HG03521 (cell line): Measurements from ENCODE around the gene OR4K5.
"Not testable (repeated sequence)": the region's sequence is repeated elsewhere in the genome, so short reads cannot be mapped to it uniquely, and the experiment has no call there.

Source experiments
- ATAC-seq: cut with Tn5 transposase; IDR thresholded peaks from one replicate; pipeline ENCODE4 v1.9.1; 2021; ENCODE audit warnings: mild to moderate bottlenecking, moderate library complexity; ENCODE audit not compliant: unreplicated experiment

OR4K5 gene, protein sequence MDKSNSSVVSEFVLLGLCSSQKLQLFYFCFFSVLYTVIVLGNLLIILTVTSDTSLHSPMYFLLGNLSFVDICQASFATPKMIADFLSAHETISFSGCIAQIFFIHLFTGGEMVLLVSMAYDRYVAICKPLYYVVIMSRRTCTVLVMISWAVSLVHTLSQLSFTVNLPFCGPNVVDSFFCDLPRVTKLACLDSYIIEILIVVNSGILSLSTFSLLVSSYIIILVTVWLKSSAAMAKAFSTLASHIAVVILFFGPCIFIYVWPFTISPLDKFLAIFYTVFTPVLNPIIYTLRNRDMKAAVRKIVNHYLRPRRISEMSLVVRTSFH

DNA sequence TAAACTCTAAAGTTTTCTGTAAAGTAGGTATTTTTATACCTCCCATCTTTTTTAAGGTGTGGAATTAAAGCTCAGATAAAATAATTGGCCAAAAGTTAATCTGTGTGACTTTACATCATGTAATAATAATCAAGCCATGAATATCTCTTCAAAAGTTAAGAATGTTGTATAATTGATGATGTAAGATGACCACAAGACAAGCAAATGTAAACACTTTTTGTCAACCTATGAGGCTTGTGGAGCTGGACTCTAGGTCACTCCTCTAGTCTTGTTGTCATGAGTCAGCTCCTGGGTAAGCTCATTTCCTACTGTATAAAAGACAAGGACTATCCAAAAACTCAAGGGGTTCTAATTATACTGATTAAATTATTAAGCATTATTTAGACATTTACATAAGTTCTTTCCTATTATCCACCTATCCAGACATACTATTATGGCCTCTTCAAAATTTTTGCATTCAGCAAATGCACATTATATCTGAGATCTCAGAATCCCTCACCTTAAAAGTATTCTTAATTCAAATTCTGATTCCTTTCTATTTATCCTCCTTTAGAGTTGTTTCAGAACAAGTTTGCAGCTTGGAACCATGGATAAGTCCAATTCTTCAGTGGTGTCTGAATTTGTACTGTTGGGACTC is at the start of gene OR4K5:
Gene OR4K5 (plus strand): TSS at position 587 of the 637 bp plus-strand sequence. CDS start 0 bp downstream, at position 587.
- no peak for ATAC-seq

GRCh38 chr14:19873178-19873577 is 47.2 kb upstream of the OR4K5 start:
- ATAC-seq = no peak

DNA sequence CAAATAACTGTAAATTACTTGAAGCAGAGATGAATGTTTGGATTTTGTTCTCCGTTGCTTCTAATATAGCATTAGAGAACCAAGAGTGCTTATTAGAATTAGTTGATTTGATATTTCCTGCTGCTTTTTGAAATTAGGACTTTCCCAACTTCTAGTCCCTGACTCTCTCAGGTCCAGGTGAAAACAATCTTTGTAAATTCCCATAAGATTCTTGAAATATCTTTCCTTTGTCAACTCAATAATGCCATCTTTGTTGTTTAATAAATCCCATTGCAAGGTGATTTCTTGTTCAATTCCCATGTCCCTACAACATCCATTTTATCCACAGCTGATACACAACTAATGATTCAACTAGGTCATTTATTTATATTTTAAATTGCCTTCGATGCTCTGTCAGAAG is 45.6 kb upstream of the OR4K5 start, which contains the start of gene OR4K2:
Gene OR4K2 (plus strand): TSS at position 301 of the 400 bp plus-strand sequence. CDS start 1,126 bp downstream, outside the sequence.
- no peak for ATAC-seq

DNA sequence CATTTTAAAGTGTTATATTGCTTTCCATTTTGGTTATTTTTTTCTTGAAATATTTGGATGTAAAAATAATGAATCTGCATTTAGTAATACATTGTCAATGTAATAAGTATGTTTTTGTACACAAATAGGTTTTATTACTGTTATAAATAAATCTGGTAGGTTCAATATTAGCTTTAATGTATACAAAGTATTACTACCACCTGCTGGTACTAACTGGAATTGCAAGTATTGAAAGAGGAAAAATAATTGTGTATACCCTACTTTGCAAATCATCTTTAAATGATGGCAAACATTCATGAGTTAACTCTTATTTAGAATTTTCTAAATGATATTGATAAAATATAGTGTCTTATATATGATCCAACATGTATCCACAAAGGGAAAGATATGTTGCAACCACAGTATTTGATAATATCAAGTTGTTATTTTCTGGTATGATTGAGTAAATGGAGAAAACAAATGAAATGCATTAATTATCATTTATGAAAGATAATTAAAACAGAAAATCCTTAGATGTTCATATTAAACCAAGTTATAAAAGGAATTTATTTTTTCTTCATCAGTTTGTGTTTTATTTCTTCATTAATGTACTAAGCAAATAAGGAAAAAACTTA is 42.3 kb upstream of the OR4K5 start:
- no peak for ATAC-seq

DNA sequence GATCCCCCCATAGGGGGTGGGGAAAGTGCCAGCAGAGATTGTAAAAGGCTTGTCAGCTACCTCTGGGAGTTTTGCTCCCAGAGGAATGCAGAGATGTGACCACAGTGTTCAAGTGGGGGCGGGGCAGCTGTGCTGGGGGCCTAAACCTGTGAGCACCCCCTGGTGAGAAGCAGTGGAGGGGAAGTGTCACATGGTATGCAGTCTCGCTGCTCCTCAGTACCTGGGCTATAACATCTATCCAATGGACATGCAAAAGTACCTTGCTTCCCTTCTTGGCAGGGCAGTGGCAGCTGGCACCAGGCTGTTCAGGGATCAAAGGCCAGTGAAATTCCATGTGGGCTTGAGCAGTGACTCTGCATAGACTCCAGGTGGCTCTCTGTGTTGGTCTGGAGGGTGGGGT is 25.1 kb upstream of the OR4K5 start:
- ATAC-seq = no peak

DNA sequence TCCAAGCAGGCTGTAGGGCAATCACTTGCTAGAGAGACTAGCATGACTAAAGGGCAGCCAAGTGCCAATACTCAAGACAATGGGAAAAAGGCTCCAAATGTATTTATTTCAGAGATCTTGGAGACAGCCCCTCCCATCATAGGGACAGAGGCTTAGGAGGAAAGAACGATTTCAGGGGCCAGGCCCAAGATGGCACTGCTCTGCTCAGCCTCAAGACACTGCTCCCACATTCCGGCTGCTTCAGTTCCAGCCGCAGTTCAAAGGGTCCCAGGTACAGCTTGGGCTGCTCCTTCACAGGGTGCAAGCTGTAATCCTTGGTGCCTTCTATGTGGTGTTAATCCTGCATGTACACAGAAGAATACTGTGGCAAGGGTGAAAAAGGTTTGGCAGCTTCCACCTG is 19.4 kb upstream of the OR4K5 start:
- no peak for ATAC-seq

DNA sequence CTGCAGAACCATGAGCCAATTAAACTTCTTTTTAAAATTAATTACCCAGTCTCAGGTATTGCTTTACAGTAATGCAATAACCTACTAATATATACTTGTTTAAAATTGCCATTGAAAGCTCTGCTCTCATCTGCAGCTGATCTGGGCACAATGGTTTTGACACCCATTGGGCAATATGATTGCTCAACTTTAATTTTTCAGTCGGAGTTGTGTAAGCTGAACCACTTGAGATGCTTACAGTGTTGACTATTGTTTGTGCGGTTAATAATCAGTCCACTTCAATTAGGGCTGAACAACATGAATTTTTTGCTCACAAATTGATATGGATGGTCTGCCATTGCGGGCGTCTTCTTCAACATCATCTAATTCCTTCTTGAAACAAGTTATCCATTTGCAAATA is 18.0 kb upstream of the OR4K5 start:
- no peak for ATAC-seq

DNA sequence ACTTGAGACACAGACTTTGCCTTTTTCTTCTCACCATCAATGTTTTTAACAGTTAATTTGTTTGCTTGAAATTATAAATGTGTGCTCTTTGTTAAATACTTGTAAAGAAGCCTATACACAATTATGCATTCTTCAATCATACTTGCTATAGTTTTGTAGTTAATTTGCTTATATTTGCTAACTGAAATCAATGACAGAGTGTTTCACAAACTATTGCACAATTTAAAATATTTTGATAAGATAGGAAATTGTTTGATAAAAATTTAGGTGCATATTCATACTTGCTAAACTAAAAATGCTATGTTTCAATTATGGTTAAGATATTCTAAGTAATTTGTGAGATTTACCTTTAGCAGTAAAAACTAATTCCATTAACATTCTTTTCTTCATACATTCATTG is 13.7 kb upstream of the OR4K5 start:
- no peak for ATAC-seq

GRCh38 chr14:19911114-19911513 is 9.3 kb upstream of the OR4K5 start:
- ATAC-seq = no peak

GRCh38 chr14:19917243-19917642 is 3.2 kb upstream of the OR4K5 start:
- ATAC-seq = no peak

DNA sequence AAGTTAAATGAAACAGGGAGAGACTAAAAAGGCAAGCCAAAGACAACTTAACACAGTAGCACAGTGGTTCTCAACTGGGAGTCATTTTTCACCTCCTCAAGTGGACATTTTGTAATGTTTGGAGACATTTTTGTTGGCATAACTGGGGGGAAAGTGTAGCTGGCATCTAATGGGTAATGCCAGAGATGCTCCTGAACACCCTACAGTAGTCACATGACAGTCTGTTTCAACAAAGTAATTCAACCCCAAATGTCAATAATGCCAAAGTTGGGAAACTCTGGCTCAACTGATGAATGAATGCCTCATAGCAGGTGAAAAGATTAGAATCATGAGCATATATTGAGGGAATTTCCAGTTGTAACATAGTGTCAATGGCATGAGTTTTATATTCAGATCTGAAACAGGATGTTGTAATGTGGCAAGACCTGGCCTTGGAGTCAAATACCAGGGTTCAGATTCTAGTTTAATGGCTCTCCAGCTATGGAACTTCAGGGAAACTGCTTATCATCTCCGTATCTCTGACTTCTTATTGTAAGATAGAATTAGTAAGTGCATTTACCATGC is 2.4 kb upstream of the OR4K5 start:
- ATAC-seq = no peak

- ATAC-seq = no peak
Measured at GRCh38 chr14:19918553-19919264, 1.7 kb upstream of the OR4K5 start.

GRCh38 chr14:19930617-19931016 is 10.2 kb downstream of the OR4K5 start, which contains the start of gene OR4K1:
OR4K1 (plus strand) TSS chr14:19930917; CDS start chr14:19935667, 4,750 bp downstream.
- ATAC-seq = no peak

DNA sequence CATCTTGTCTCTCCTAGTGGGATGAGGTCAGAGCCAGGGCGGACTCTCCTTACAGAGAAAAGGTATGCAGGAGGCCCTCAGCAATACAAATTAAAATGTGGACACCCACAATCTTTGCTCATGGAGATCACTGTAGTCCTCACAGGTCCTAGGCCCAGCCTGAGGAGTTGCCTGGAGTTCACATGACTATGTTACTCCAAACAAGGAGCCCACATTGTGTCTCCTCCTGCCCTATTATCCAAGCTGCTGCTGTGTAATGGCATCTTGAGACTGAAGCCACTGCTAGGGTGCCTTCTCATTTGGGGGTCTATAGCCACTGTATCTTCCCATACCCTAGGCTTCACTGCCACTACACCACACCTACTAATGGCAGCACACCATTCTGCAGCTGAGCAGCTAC is 21.3 kb downstream of the OR4K5 start:
- no peak for ATAC-seq

DNA sequence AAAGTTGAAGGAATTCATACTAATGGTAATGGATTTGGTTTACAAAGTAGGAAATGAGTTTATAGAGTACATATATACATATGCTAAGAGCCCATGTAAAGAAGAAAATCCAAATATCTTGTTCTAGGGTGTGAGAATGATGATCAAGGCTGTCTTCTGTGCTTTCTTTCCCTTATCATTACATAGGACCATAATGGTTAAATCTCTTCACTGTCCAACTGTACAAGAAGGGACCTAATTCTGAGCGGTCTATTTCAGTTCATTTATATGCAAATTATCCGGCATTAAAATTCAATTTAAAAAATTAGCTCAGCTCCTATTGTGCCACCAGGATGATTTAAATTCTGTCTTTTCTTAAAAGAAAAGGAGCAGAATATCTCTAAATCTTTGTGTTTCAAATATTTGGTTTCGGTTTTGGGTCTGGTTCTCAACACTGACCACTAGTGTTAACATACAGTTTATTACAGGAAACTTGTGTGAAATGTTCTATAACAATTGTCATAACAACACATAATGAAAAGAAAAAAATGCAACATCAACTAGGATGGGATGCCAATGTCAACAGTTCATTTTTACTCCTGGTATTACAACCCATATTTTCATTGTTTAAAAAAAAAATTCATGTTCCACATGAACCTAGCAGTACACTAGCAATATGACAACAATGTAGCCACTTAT is 27.1 kb downstream of the OR4K5 start:
- no peak for ATAC-seq

- no peak for ATAC-seq
Measured at GRCh38 chr14:19949218-19949617, 28.8 kb downstream of the OR4K5 start.

GRCh38 chr14:19969735-19970134 is 49.3 kb downstream of the OR4K5 start:
- not testable (repeated sequence) for ATAC-seq
